Stimulated activated CD8-positive, alpha-beta memory T cell treated with anti-CD3 and anti-CD28 coated beads, Interleukin-15, amount 100 ng/mL, for 24 hours (primary cell): ENCODE data around the gene CCDC97.

ENCODE experiments used
- DNase-seq: peaks from one replicate; pipeline ENCODE4 v3.0.0-alpha.2; 2020; ENCODE audit warnings: low read depth

Gene CCDC97

DNA sequence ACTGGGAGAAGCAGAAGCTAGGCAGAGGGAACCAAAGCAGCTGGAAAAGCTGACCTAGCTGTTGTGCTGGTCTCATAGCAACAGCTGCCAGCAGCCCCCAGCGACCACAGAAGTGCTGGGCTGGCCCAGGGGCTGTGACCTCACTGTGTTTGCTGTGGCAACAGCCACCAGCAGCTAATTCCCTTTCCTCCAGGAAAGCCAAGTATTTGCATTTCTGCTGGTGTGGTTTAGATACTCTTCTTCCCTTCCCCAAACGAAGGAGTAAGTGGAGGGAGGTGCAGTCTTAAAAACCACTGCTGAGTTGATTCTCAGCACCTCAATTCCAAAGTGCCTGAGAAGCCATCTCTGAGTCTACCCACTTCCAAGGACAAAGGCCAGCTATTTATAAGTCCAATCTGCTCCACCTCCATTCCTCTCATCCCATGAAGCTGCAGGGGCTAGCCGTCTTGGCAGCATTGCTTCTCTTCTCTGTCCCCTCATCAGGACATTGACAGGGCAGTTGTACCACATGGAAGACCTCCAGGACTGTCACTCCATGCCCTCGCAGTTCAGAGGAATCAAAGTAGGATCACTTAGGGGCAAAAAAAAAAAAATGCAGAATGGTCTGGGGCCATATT is 11.5 kb upstream of the CCDC97 start:
- no peak for DNase-seq

DNA sequence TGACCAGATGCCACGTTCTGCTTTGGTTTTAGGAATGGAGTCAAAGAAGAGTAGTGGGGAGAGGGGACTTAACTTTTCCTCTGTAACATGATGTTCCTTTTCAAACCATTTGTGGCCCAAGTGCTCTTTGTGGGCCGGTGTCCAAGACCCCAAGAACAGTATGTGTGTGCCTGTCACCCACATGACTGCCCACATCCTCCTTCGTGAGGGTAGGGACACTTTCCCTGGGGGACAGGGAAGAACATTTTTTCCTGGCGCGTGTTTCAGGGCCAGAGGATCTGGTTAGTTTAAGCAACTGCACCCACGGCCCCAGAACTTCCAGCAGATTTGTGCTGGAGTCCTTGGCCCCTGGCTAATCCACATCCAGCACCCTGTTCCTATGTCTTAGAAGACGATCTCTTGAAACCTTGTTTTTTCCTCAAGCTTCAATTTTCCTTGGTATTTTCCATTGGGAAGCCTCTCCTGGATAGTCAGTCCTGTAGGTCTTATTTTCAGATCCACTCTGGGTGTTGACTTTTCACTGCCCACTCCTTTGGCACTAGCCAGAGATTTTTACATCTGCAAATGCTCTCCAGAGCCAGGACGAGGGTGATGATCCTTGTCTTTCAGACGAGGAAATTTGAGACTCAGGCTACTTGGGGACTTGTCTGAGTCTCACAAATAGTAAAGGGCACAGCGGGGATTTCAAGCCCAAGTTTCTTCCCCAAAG is 10.8 kb upstream of the CCDC97 start:
- no peak for DNase-seq

DNA sequence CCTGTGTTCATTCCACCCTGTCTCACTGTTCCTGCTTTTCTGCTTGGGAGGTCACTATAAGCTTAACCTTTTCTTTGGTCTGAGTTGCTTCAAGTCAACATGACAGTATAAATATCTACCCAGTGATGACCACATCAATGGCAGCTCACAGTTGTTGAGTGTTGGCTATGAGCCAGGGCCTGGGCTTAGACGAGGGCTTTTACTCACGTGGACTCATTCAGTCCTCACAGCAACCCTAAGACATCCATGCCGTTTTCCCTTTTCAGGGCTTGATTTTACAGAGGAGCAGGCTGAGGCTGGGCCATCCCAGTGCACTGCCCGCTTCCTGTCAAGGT is 10.2 kb upstream of the CCDC97 start:
- DNase-seq, result no peak

DNA sequence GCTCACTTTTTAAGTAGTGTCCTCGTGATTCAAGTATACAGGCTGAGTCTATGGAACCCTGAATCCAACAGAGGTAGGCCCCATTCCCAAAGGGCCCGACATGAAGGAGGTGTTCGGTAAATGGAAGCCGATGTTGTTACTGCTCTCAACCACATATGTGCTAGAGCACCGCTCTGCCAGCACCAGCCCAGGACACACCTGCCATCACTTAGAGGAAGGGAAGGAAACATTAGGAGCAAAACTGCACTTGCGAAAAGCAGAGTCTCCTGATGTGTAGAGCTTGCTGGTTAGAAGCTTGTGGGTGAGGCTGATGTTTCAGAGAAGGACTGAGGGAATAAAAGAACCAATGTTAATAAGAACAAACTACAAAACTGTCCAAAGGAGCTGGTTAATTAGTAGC is 9.4 kb upstream of the CCDC97 start:
- DNase-seq, result no peak

DNA sequence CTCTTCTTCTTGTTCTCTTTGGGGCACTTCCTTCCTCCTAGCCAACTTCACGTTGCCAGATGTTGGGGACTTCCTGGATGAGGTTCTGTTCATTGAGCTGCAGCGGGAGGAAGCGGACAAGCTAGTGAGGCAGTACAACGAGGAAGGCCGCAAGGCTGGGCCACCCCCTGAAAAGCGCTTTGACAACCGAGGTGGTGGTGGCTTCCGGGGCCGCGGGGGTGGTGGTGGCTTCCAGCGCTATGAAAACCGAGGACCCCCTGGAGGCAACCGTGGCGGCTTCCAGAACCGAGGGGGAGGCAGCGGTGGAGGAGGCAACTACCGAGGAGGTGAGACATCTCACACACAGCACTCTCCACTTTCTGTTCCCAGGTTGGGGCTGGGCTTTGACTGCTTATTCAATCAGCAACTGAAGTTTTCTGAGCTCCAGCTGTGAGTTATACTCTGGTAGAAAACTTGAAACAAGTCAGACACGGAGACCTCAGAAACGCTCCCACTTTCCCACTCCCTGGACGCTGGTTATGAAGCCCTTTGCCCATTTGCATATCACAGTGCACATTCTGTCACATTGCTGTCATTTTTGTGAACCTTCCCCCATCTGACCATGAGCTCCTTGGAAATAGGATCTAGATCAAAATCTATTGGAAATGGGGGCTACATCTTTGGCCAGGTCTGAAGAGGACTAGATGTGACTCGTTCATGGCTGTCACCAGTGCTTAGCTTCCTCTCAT is 7.2 kb upstream of the CCDC97 start:
- DNase-seq, result peak; percentile 45

DNA sequence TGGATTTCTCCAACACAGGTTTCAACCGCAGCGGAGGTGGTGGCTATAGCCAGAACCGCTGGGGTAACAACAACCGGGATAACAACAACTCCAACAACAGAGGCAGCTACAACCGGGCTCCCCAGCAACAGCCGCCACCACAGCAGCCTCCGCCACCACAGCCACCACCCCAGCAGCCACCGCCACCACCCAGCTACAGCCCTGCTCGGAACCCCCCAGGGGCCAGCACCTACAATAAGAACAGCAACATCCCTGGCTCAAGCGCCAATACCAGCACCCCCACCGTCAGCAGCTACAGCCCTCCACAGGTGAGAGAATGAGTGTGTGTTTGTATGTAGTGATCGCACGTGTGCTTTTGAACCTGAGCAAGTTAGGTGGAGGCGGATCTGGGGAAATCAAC is 6.0 kb upstream of the CCDC97 start:
- no peak for DNase-seq

DNA sequence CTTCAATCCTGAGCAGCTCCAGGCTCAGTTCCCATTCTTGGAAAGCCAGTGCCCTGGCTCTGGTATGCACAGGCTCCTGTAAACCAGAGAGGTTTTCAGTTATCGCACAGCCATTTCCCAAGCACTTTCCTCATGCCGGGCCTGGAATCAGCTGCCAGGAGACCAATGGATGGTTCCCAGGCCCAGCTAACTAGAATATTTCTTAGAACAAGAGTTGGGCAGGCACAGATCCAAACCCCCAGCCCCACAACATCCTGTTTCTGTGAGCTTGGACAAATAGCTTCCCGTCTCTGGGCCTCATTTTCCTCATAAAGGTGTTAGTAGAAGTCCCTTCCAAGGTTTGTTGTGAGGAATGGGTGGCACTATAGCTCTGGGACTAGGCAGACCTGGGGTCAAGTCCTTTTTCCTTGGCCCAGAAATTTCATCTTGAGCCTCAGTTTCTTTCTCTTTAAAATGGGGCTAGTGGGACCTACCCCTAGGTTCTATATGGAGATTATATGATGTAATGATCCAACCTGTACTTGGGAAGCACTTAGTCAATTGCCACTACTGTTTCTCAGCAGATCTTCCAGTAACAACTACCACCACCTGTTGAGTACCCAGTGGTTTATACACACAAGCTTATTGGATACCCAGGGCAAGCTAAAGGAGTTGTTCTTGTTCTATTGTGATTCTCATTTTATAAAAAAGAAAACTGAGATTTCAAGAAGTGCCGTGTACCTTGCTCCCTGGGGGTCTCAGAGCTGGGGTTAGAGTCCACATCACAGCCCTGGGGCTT is 5.1 kb upstream of the CCDC97 start:
- DNase-seq, result no peak

DNA sequence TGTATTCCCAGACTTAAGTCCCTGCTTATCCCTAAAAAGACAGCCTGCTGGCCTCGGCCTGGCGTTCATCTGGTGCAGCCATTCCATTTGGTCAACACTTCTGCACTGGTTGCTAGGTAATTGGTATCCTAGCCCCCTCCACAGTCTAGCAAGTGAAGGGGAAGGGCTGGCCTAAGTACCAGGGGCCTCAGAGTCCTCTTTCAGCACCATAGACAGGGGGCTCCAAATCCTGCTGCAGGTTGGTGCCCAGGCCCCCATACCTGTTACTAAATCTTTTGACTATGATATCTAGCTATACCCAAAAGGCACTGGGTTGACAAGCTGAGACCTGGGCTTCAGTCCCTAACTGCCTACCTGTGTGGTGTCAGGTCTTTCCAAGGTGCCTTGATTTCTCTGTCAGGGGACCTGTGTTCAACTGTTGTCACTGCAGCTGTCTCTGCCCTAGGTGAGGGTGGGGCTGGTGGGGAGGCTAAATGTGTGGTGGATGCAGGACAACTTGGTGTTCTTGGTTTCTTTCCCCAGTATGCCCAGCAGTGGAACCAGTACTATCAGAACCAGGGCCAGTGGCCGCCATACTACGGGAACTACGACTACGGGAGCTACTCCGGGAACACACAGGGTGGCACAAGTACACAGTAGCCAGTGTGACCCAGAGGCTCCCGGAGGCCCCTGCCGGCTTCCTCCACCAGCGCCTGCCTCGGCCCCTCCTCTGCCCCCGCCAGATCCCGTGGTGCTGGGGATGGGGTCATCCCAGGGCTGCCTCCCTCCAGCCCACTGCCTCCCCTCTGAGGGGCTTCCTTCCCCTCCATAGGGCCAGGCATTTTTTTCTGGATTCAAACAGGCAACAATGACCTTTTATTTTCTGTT is 3.8 kb upstream of the CCDC97 start:
- no peak for DNase-seq

DNA sequence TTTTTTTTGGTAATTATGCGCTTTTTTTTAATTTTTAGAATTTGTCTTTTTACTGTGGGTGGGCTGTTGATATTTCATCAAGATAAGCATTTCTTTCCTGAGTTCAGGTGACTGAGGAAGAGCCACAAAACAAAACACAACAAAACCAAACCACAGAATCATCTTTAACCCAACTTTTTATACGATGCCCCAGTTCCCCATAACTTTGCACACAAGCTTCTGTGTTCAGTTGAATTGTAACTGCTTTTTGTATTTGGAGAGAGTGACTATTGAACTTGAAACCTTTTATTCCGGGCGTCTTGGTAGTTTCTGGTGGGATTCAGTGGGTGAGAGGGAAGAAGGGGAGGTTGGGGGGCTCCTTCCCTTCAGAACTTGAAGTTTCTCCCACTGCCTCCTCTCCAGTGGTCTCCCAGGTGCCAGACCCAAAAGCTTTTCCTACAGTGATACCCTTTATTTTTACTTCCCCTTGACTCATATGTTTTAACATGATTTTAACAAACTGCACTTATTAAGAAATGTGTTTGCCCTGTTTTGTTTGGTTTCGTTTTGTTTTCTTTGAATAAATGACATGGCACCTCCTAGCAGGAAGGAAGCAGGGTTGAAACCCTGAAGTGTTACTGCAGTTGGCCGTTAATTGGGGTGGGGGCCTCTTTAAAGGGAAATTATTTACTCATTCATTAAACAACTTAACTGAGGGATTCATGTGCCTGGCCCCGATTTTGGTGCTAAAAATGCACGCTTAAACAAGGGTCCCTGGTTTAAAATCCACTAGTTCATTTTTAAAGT is 2.7 kb upstream of the CCDC97 start:
- DNase-seq, result no peak

DNA sequence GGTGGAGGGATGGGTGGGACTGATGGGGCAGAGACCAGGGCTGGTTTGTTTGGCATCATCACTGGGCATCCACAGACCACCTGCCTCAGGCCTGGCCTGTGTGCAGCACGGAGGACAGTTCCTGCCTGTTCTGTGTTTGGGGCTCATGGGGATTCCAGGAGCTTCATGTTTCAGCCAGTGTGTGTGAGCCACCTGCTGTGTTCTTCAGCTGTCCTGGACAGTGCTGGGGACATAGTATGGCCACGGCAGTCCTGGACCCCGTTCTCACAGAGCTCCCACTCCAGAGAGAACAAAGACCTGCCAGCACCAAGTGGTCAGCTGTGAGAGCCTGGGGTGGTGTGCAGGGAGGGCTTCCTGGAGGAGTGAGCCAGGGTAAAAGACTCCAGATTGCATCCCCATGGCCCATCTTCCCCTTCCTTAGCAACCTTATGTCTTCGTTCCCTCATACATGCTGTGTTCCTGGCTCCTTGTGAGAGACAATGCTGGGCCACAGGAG is 2.0 kb upstream of the CCDC97 start:
- DNase-seq, result no peak

DNA sequence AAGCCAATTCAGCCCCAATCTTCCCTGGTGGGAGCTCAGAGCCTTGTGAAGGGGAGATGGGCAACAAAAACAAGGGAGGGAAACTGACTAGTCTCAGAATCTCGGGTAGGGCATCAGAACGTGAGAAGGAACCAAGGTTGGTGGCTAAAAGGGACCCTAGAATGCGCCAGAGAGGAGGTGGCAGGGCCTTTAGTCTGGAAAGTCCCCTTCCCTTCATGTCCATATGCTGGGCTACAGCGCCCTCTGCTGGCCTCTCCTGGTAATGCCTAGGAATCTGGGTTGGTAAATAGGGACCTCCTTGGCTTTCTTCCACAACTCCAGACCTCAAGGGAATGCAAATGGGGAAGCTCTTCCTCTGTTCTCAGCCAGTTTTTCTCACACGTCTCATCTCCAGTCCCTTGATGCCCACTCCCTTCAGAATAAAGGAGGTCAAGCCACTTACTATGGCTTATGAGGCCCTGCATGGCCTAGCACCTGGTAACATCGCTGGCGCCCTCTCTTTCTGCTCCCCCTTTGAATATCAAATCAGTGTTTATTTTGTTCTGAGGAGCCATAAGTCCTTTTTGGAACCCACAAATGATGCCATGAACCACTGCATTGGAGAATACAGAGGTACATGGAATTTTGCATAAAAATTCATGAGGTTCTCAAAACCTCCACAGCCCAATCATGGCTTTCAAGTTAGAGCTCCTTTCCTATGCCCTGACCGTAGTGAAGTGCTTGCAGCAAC is 1.4 kb upstream of the CCDC97 start:
- DNase-seq, result peak; percentile 97

DNA sequence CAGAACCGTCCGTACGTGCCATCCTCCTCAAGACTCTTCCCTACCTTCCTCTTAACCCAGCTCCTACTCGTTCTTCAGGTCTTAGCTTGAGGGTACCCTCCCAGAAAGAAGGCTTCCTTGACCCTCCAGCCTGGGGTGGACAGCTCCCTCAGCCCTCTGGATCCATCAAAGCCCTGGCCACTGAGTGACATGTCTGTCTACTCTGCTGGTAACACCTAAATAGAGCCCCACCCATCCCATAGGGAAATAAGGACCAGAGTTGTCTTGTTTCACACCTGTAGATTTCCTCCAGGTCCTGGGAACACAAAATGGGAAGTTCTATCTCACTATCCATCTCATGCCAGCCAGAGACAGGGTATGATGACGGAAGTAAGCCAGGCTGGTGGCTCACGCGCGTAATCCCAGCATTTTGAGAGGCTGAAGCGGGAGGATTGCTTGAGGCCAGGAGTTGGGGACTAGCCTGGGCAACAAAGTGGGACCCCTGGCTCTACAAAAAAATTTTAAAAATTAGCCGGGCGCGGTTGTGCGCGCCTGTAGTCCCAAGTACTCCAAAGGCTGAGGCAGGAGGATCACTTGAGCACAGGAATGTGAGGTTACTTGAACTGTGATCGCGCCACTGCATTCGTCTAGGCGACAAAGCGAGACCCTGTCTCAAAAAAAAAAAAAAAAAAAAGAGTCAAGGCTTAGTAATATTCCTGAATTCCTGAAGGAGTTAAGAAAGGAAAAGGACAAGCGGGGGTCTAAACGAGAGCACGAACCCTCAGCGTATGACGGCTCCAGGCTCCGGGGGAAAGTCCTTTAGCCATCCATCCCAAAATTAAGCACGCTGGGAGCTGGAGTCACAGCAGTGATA is 566 bp upstream of the CCDC97 start:
- no peak for DNase-seq

DNA sequence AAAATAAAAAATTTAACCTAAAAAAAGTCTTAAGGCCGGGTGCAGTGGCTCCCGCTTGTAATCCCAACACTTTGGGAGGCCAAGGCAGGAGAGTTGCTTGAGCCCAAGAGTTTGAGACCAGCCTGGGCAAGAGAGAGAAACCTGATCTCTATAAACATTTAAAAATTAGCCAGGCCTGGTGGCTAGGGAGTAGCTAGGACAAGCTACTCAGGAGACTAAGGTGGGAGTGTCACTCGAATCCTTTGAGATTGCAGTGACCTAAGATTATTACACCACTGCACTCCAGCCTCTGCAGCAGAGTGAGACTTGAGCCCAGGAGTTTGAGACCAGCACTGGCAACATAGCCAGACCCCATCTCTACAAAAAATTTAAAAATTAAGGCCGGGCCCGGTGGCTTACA is 1.1 kb downstream of the CCDC97 start:
- DNase-seq, result no peak

DNA sequence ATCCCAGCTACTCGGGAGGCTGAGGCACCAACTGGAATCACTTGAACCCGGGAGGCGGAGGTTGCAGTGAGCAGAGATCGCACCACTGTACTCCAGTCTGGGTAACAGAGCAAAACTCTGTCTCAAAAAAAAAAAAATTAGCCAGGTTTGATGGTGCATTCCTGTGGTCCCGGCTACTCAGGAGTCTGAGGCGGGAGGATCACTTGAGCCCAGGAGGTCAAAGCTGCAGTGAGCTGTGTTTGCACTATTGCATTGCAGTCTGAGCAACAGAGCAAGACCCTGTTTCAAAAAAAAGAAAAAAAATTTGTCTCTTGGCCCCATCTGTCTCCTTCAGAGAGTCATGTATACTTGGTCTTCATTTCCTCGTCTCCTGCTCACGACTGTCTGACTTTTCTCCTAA is 1.6 kb downstream of the CCDC97 start:
- DNase-seq, result no peak

DNA sequence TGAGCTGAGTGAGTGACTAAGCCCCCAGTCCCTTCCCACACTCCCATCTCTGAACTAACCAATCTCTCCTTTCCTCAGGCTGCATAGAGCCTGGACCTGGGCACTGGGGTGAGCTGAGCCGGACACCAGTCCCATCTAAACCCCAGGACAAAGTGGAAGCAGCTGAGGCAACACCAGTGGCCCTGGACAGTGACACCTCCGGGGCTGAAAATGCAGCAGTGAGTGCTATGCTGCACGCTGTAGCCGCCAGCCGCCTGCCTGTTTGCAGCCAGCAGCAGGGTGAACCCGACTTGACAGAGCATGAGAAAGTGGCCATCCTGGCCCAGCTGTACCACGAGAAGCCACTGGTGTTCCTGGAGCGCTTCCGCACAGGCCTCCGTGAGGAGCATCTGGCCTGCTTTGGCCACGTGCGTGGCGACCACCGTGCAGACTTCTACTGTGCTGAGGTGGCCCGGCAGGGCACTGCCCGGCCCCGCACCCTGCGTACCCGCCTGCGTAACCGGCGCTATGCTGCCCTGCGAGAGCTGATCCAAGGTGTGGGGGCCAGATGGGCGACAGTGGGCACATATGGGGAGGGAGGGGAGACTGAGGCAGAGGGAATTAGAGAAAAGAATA is 6.4 kb downstream of the CCDC97 start:
- no peak for DNase-seq

DNA sequence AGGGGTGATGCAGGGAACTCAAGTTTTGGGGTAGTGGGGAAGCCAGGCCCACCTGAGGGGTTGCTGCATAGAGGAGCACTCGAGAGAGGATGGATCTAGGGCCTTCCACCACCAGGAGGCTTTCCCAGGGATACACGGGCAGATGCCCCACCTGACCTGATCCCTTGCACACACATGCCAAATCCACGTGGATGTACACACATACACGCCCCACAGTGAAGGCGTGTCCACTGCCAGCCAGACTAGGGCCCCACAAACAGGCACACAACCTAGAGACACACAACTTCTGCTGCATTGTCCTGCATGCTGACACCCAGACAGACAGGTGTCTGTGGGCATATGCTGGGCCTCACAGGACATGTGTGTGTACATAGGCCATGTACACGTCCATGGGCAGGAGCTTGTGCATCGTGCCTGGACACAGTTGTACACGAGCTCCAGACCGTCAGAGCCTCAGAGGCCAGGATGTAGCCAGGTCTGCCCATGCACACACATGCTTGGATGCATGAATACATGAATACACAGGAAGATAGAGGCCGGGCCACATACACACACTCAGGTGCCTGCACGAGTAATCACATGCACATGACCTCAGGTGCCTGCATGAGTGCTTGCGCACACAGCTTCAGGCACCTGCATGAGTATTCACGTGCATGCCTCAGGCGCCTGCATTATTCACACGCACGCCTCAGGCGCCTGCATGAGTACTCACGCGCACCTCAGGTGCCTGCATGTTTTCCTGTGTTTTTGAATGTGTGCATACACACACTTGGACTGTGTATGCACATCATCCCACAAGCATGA is 8.9 kb downstream of the CCDC97 start:
- no peak for DNase-seq

DNA sequence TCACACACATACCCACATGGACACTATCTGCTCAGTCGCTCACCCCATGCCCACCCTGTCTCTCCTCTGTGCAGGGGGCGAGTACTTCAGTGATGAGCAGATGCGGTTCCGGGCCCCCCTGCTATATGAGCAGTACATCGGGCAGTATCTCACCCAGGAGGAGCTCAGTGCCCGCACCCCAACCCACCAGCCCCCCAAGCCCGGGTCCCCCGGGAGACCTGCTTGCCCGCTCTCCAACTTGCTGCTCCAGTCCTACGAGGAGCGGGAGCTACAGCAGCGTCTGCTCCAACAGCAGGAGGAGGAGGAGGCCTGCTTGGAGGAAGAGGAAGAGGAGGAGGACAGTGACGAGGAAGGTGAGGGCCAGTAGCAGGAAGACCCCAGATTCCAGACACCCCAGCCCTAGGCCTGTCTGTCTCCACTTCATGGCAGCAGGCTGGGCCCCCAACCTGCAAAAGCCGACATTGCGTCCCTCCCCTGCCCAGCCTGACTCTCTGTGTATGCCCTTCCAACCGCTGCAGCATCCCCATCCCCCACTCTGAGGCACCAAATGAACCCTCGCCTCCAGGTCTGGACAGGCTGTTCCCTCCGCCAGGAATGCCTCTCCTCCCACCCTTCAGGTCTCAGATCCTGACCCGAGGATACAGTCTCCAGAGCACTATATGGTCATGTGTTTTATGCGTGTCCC is 9.7 kb downstream of the CCDC97 start:
- no peak for DNase-seq
